ENCODE results near the gene MTCH2. TPM values are rescaled to one million over a fixed set of nuclear protein-coding genes. Genes with fewer than 3 reads are reported as not detected.
"Not testable (repeated sequence)": the region's sequence is repeated elsewhere in the genome, so short reads cannot be mapped to it uniquely, and the experiment has no call there.

The MTCH2 gene
- polyA plus RNA-seq (ENCODE audit: low read depth in 6 of 6): 10 to 100 TPM; 56.9 to 77.3 (median 64.6) TPM

DNA sequence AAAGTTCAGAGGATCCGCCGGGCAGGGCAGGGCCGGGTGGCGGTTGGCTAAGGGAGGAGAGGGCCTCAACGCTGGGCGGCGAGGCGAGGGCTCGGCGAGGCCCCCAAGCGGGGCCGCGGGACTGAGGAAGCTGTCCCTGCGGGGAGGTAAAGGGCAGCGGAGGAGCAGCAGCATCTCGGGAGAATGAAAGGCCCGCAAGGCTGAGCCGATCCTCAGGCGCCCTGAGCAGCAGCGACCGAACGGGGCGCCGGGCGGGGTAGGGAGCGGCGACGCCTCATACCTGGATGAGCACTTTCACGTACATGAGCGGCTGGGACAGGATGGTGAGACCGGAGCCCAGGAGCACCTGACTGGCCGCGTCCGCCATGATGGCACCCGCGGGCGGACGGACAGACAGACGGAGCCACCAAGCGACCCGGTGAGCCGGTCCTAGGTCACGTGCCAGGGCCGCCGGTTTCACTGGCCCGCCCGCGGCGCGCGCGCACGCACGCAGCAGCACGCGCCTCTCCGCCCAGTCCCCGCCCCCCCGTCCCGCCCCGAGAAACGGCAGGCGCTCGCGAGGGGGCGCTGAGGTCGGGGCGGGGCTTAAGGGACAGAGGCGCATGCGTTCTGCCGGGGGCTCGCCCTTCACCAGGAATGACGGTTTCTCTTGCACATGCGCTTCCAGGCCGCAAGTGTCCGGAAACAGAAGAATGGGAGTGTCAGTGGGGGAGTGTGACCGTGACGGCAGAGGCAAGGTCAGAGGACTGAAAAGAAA is at the start of gene MTCH2:
TSS of gene MTCH2 (minus strand) at position 461 of the 757 bp plus-strand sequence. CDS start at position 367, 94 bp downstream.
- ATAC-seq (ENCODE audit: low read depth in 2 of 2): peak; percentile 85
- Mint-ChIP-seq H3K9me3 (no peaks in the 10 kb centered on the region), H3K27me3 (no peaks in the 10 kb centered on the region), H3K27ac (peak within 1 kb of the TSS; percentile 95 to 99 (median 98)), H3K36me3 (peaks cover 0 to 3% of the 10 kb centered on the region in 2 donors), H3K4me3 (peak within 1 kb of the TSS; percentile 92 to 98 (median 97)), H3K4me1 (peaks cover 12 to 25% (median 17%) of the 10 kb centered on the region in 3 donors)
- DNase-seq: peak; percentile 97

DNA sequence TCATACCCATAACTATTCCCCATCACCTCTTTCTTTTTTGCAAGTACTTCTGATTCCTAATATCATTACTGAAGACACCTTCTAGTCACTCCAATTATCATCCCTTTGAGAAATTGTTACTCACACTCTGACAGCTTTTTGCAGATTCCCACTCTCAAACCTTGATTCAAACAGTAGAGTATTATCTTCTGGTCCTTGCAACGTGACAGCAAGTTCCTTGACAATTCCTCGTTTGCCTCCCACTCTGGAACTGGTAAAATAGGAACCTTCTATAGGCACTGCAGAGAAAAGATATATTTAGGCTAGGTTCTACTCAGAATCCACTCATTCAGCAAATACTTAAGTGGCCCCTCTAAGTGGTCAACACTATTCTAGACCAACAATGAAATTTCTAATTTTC is 49.6 kb upstream of the MTCH2 start:
- no peak overlapping the region for H3K27ac Mint-ChIP-seq
- H3K9me3 Mint-ChIP-seq: no peaks in the 10 kb centered on the region
- peaks cover 0 to 8% (median 8%) of the 10 kb centered on the region in 3 donors for H3K4me1 Mint-ChIP-seq
- no peak for DNase-seq
- ATAC-seq (ENCODE audit: low read depth in 2 of 2): no peak
- peaks cover 0 to 10% of the 10 kb centered on the region in 2 donors for H3K36me3 Mint-ChIP-seq
- no peaks in the 10 kb centered on the region for H3K27me3 Mint-ChIP-seq
- H3K4me3 Mint-ChIP-seq: no peak overlapping the region

DNA sequence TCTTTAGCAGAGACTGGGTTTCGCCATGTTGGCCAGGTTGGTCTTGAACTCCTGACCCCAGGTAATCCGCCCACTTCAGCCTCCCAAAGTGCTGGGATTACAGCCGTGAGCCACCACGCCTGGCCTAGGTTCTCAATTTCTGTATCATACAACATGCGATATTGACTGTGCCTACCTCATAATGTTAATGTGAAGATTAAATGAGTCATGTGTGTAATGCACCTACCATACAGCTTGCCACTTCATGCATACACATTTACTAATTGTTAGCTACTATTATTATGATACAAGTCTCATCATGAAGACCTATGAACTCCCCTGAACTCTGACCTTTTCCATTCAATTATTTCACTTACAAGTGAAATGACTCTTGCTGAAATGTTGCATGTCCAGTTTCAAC is 47.1 kb upstream of the MTCH2 start:
- no peaks in the 10 kb centered on the region for H3K9me3 Mint-ChIP-seq
- H3K27ac Mint-ChIP-seq: no peak overlapping the region
- H3K4me1 Mint-ChIP-seq: peaks cover 0 to 8% (median 8%) of the 10 kb centered on the region in 3 donors
- ATAC-seq (ENCODE audit: low read depth in 2 of 2) (no peak), DNase-seq (no peak)
- H3K27me3 Mint-ChIP-seq: no peaks in the 10 kb centered on the region
- H3K4me3 Mint-ChIP-seq: peak overlapping the region in 1 of 8 donors; percentile 42
- H3K36me3 Mint-ChIP-seq: peaks cover 0 to 10% of the 10 kb centered on the region in 2 donors

DNA sequence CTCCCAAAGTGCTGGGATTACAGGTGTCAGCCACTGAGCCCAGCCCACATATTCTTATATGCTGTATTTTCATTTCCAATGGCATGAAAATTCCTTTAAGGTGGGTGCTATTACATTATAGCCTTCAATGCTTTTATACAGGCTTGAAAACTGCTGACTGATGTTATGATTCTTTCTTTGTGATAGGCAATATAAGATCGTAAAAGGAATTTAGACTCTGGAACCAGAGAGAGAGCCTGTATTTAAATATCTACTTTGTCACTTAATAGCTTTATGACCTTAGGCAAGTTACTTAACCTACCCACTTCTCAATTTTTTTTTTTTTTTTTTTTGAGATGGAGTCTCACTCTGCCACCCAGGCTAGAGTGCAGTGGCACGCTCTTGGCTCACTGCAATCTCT is 46.6 kb upstream of the MTCH2 start:
- no peaks in the 10 kb centered on the region for H3K9me3 Mint-ChIP-seq
- ATAC-seq (ENCODE audit: low read depth in 2 of 2): no peak
- no peak overlapping the region for H3K27ac Mint-ChIP-seq
- no peak overlapping the region for H3K4me3 Mint-ChIP-seq
- no peaks in the 10 kb centered on the region for H3K27me3 Mint-ChIP-seq
- H3K36me3 Mint-ChIP-seq: peaks cover 0 to 10% of the 10 kb centered on the region in 2 donors
- DNase-seq: no peak
- peaks cover 0 to 9% (median 8%) of the 10 kb centered on the region in 3 donors for H3K4me1 Mint-ChIP-seq

DNA sequence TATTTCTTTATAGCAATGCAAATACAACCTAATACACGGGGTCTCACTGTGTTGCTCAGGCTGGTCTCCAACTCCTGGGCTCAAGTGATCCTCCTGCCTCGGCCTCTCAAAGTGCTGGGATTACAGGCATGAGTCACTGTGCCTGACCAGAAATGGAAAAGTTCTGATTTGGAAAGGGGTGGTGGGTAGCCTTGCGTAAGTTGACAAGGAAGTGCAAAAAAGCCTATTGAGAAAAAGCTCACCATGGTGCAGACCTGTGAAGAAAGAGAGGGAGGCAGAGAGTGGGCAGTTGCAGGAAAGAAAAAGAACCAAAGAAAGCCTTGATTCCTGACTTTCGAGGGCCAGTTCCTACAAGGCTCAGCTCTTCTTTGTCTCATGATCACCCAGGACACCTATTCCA is 45.8 kb upstream of the MTCH2 start:
- no peak for ATAC-seq (ENCODE audit: low read depth in 2 of 2)
- no peak for DNase-seq
- Mint-ChIP-seq H3K4me1 (peaks cover 0 to 16% (median 8%) of the 10 kb centered on the region in 3 donors), H3K27ac (no peak overlapping the region), H3K27me3 (no peaks in the 10 kb centered on the region), H3K9me3 (no peaks in the 10 kb centered on the region), H3K36me3 (peaks cover 0 to 10% of the 10 kb centered on the region in 2 donors), H3K4me3 (no peak overlapping the region)

DNA sequence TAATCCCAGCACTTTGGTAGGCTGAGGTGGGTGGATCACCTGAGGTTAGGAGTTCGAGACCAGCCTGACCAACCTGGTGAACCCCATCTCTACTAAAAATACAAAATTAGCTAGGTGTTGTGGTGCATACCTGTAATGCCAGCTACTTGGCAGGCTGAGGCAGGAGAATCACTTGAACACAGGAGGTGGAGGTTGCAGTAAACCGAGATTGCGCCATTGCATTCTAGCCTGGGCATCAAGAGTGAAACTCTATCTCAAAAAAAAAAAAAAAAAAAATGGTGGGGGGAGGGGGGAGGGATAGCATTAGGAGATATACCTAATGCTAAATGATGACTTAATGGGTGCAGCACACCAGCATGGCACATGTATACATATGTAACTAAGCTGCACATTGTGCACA is 44.3 kb upstream of the MTCH2 start:
- peaks cover 8 to 21% (median 11%) of the 10 kb centered on the region in 3 donors for H3K4me1 Mint-ChIP-seq
- not testable (repeated sequence) for H3K9me3 Mint-ChIP-seq; H3K4me3 Mint-ChIP-seq; H3K36me3 Mint-ChIP-seq; DNase-seq; H3K27me3 Mint-ChIP-seq; ATAC-seq (ENCODE audit: low read depth in 2 of 2)
- H3K27ac Mint-ChIP-seq: peak overlapping the region in 1 of 6 donors; percentile 47

DNA sequence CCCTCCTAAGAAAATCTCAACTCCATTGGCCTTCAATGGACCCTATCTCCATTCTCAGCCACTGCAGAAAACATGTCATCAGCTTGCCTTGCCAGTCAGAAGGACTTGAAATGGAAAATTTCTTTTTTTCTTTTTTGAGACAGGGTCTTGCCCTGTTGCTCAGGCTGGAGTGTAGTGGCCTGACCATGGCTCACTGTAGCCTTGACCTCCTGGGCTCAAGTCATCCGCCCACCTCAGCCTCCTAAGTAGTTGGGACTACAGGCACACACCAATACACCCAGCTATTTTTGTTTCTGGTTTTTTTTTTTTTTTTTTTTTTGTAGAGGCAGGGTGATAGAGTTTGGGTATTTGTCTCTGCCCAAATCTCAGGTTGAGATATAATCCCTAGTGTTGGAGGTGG is 43.8 kb upstream of the MTCH2 start:
- H3K9me3 Mint-ChIP-seq: no peaks in the 10 kb centered on the region
- ATAC-seq (ENCODE audit: low read depth in 2 of 2): no peak
- H3K4me1 Mint-ChIP-seq: peaks cover 8 to 23% (median 11%) of the 10 kb centered on the region in 3 donors
- H3K4me3 Mint-ChIP-seq: peak overlapping the region in 1 of 8 donors; percentile 35
- no peak for DNase-seq
- peak overlapping the region in 1 of 6 donors; percentile 80 for H3K27ac Mint-ChIP-seq
- peaks cover 0 to 10% of the 10 kb centered on the region in 2 donors for H3K36me3 Mint-ChIP-seq
- H3K27me3 Mint-ChIP-seq: no peaks in the 10 kb centered on the region

DNA sequence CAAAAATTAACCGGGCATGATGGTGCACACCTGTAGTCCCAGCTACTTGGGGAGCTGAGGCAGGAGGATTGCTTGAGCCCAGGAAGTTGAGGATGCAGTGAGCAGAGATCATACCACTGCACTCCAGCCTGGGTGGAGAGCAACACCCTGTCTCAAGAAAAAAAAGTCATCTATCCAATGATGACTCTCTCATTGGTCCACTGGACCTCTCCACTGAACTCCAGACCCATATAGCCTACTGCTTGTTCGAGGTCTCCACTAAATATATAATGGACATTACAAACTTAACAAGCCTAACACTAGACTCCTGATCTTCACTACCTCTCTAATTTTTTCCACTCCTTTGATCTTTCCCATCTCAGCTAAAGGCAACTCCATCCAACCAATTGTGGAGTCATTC is 33.5 kb upstream of the MTCH2 start:
- ATAC-seq (ENCODE audit: low read depth in 2 of 2): no peak
- DNase-seq: no peak
- no peak overlapping the region for H3K4me3 Mint-ChIP-seq
- peaks cover 0 to 5% of the 10 kb centered on the region in 2 donors for H3K36me3 Mint-ChIP-seq
- H3K9me3 Mint-ChIP-seq: no peaks in the 10 kb centered on the region
- no peaks in the 10 kb centered on the region for H3K4me1 Mint-ChIP-seq
- H3K27me3 Mint-ChIP-seq: no peaks in the 10 kb centered on the region
- H3K27ac Mint-ChIP-seq: no peak overlapping the region

DNA sequence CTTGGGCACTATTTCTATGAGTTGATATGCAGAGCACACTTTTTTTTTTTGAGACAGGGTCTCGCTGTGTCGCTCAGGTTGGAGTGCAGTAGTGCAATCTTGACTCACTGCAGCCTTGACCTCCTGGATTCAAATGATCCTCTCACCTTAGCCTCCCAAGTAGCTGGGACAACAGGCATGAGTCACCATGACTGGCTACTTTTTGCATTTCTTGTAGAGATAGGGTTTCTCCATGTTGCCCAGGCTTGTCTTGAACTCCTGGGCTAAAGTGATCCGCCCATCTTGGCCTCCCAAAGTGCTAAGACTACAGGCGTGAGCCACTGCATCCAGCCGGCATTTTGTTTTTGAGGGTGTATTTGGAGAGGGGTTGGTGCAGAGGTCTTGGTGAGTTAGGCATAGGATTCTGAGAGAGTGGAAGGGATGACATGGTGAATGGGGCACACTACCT is 29.9 kb upstream of the MTCH2 start:
- H3K9me3 Mint-ChIP-seq: no peaks in the 10 kb centered on the region

DNA sequence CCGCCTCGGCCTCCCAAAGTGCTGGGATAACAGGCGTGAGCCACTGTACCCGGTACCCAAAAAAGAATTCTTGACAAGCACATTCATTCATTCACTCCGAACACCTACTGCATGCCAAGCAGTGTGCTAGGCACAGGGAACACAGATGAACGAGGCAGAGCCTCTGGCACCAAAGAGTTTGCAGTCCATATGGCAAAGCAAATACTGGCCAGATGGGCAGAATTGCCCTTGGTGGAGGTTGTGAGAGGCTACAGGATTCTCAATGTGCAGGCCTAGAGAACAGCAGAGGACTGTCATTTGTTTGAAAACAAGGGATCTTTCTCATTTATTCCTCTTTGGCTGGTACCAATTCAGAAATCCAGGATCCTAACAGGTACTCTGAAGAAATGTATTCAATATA is 27.5 kb upstream of the MTCH2 start:
- Mint-ChIP-seq H3K36me3 (no peaks in the 10 kb centered on the region), H3K27ac (no peak overlapping the region), H3K9me3 (no peaks in the 10 kb centered on the region), H3K27me3 (no peaks in the 10 kb centered on the region), H3K4me3 (no peak overlapping the region), H3K4me1 (no peaks in the 10 kb centered on the region)
- no peak for ATAC-seq (ENCODE audit: low read depth in 2 of 2)
- DNase-seq: no peak

More for the DNA sequence above, 29.9 kb upstream of the MTCH2 start:
- Mint-ChIP-seq H3K27ac (no peak overlapping the region), H3K4me1 (no peaks in the 10 kb centered on the region), H3K4me3 (no peak overlapping the region), H3K27me3 (no peaks in the 10 kb centered on the region), H3K36me3 (peaks cover 0 to 5% of the 10 kb centered on the region in 2 donors)
- DNase-seq (no peak), ATAC-seq (ENCODE audit: low read depth in 2 of 2) (no peak)

DNA sequence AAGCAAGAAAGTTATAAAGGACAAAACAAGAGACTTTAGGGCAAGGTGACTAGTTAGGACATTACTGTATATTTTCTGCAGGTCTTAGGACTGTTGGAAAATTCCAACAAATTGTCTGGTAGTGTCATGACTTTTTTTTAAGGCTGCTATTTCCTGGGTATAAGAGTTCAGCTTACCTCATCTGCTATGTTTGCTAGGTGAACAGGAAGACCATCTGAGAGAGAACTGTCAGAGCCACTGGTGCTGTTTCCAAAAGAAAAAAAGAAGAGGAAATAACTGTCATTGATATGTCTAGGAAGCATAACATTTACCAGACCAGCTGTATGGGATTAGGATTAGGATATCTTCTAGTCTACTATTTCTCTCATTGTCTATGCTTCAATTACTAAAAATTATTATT is 26.3 kb upstream of the MTCH2 start:
- DNase-seq (no peak), ATAC-seq (ENCODE audit: low read depth in 2 of 2) (no peak)
- Mint-ChIP-seq H3K36me3 (no peaks in the 10 kb centered on the region), H3K27me3 (no peaks in the 10 kb centered on the region), H3K4me1 (no peaks in the 10 kb centered on the region), H3K9me3 (no peaks in the 10 kb centered on the region), H3K4me3 (no peak overlapping the region), H3K27ac (no peak overlapping the region)

DNA sequence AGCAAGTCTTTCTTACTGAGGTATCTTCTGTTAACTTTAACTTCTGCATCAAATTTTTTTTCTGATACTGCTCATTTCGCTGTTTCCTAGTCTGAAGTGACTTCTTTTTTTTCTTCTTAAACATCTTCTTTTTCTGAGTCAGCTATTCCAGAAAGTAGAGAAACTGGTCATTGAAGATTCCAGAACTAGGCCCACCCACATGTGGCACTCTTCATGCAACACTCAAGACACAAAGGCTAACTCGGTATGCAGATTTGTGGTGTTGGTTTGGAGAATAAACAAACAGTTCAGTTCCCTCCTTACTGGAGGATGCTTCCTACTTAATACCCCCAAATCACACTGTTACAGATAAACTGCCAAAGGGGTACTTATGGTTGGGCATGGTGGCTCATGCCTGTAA is 25.2 kb upstream of the MTCH2 start:
- Mint-ChIP-seq H3K9me3 (no peaks in the 10 kb centered on the region), H3K36me3 (no peaks in the 10 kb centered on the region), H3K4me3 (no peak overlapping the region), H3K27me3 (no peaks in the 10 kb centered on the region), H3K4me1 (no peaks in the 10 kb centered on the region), H3K27ac (no peak overlapping the region)
- no peak for ATAC-seq (ENCODE audit: low read depth in 2 of 2)
- DNase-seq: no peak

DNA sequence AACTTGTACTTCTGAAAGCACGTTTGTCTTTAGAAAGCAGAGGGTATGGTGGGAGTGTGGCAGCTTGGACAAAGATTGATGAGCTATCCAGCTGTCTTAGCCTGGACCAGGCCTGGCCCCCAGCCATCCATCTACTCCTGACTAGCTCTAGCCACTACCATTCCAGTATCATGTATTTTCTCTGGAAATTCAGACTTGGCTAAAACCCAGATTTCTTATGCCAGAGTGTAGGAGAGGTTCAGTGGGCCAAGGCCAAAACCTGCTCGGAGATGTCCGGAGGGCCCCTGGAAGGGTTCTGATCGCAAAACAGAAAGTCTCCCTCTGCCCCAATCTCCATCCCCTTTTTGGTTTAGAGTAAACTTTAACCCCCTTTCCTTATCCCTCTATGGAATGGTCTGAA is 24.8 kb upstream of the MTCH2 start:
- Mint-ChIP-seq H3K4me1 (no peaks in the 10 kb centered on the region), H3K27me3 (no peaks in the 10 kb centered on the region), H3K4me3 (no peak overlapping the region), H3K36me3 (no peaks in the 10 kb centered on the region), H3K27ac (no peak overlapping the region), H3K9me3 (no peaks in the 10 kb centered on the region)
- ATAC-seq (ENCODE audit: low read depth in 2 of 2) (no peak), DNase-seq (no peak)

DNA sequence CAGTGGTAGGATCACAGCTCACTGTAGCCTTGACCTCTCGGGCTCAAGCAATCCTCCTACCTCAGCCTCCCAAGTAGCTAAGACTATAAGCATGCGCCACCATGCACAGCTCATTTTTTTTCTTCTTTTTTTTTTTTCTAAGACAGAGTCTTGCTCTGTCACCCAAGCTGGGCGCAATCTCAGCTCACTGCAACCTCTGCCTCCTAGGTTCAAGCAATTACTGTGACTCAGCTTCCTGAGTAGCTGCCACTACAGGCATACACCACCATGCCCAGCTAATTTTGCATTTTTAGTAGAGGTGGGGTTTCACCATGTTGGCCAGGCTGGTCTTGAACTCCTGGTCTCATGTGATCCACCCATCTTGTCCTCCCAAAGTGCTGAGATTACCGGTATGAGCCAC is 22.6 kb upstream of the MTCH2 start:
- not testable (repeated sequence) for H3K9me3 Mint-ChIP-seq; H3K27me3 Mint-ChIP-seq; ATAC-seq (ENCODE audit: low read depth in 2 of 2); H3K4me1 Mint-ChIP-seq; DNase-seq; H3K36me3 Mint-ChIP-seq
- H3K4me3 Mint-ChIP-seq: peak overlapping the region in 1 of 8 donors; percentile 70
- H3K27ac Mint-ChIP-seq: peak overlapping the region in 1 of 6 donors; percentile 3
